ENCODE measurements around the gene ARMC2. TPM values are rescaled to one million over a fixed set of nuclear protein-coding genes. Genes with fewer than 3 reads are reported as not detected.

ARMC2 gene
- total RNA-seq, 1 donor from 2014 or later = 14.0 TPM

- no peak overlapping the region for H3K4me3 ChIP-seq
- H3K9me3 ChIP-seq (replicated peaks) = no peaks in the 10 kb centered on the region
- no peak for DNase-seq
- H3K27me3 ChIP-seq (ENCODE audit: low read depth) = no peaks in the 10 kb centered on the region
- intact Hi-C loops (cut with micrococcal nuclease) = no loop called here
- H3K36me3 ChIP-seq = no peaks in the 10 kb centered on the region
- no peak for TF ChIP-seq CTCF (IDR thresholded peaks at IDR 0.05; ENCODE audit: borderline replicate concordance)
- peak overlapping the region; percentile 24 for H3K27ac ChIP-seq (replicated peaks)
- peaks cover under 1% of the 10 kb centered on the region for H3K4me1 ChIP-seq
Measured at GRCh38 chr6:108915258-108915657, 67.0 kb downstream of the ARMC2 start.

- no peak for DNase-seq
- TF ChIP-seq CTCF (IDR thresholded peaks at IDR 0.05; ENCODE audit: borderline replicate concordance) = no peak
- Histone ChIP-seq H3K9me3 (replicated peaks) (no peaks in the 10 kb centered on the region), H3K4me3 (no peak overlapping the region), H3K27ac (replicated peaks) (no peak overlapping the region), H3K27me3 (ENCODE audit: low read depth) (no peaks in the 10 kb centered on the region), H3K36me3 (no peaks in the 10 kb centered on the region), H3K4me1 (peaks cover 9% of the 10 kb centered on the region)
- intact Hi-C loops (cut with micrococcal nuclease) = no loop called here
Measured at GRCh38 chr6:108916026-108916686, 67.9 kb downstream of the ARMC2 start.

- DNase-seq = no peak
- no peak for TF ChIP-seq CTCF (IDR thresholded peaks at IDR 0.05; ENCODE audit: borderline replicate concordance)
- Histone ChIP-seq H3K27me3 (ENCODE audit: low read depth) (no peaks in the 10 kb centered on the region), H3K27ac (replicated peaks) (no peak overlapping the region), H3K4me3 (no peak overlapping the region), H3K4me1 (peaks cover 23% of the 10 kb centered on the region), H3K36me3 (no peaks in the 10 kb centered on the region), H3K9me3 (replicated peaks) (no peaks in the 10 kb centered on the region)
- intact Hi-C loops (cut with micrococcal nuclease) = no loop called here
Measured at GRCh38 chr6:108920751-108921150, 72.5 kb downstream of the ARMC2 start.

- Histone ChIP-seq H3K36me3 (no peaks in the 10 kb centered on the region), H3K27me3 (ENCODE audit: low read depth) (no peaks in the 10 kb centered on the region), H3K4me1 (peaks cover 23% of the 10 kb centered on the region), H3K9me3 (replicated peaks) (no peaks in the 10 kb centered on the region), H3K4me3 (no peak overlapping the region), H3K27ac (replicated peaks) (peak overlapping the region; percentile 37)
- no peak for DNase-seq
- intact Hi-C loops (cut with micrococcal nuclease) = no loop called here
- no peak for TF ChIP-seq CTCF (IDR thresholded peaks at IDR 0.05; ENCODE audit: borderline replicate concordance)
Measured at GRCh38 chr6:108921547-108922361, 73.5 kb downstream of the ARMC2 start.

- intact Hi-C loops (cut with micrococcal nuclease) = no loop called here
- H3K27ac ChIP-seq (replicated peaks) = peak overlapping the region; percentile 37
- peaks cover 23% of the 10 kb centered on the region for H3K4me1 ChIP-seq
- no peaks in the 10 kb centered on the region for H3K9me3 ChIP-seq (replicated peaks)
- H3K4me3 ChIP-seq = no peak overlapping the region
- TF ChIP-seq CTCF (IDR thresholded peaks at IDR 0.05; ENCODE audit: borderline replicate concordance) = no peak
- DNase-seq = no peak
- H3K36me3 ChIP-seq = no peaks in the 10 kb centered on the region
- no peaks in the 10 kb centered on the region for H3K27me3 ChIP-seq (ENCODE audit: low read depth)
Measured at GRCh38 chr6:108922499-108922898, 74.3 kb downstream of the ARMC2 start.

Measured in left ventricle myocardium inferior (tissue), 1 donor.